H1 (cell line): ENCODE data around the gene LSM14B. TPM values are rescaled to one million over a fixed set of nuclear protein-coding genes. Genes with fewer than 3 reads are reported as not detected.

ENCODE experiments used
- CBX8 ChIP-seq: fragments of 300-800, 300-1000 bp; sonication (generic); IDR thresholded peaks from 2 replicates; pipeline ENCODE4 v1.7.1; 2016; ENCODE audit warnings: low read depth, low read length, borderline replicate concordance
- EP300 ChIP-seq, 2 experiments: IDR thresholded peaks; 1 replicate in 1 of 2; 2 replicates in 1 of 2; pipeline ENCODE4 v1.6.1; 2011 to 2012; ENCODE audit warnings: low read depth in 2 of 2, low read length in 2 of 2, mild to moderate bottlenecking in 2 of 2, borderline replicate concordance in 1 of 2, inconsistent platforms in 1 of 2, moderate library complexity in 1 of 2
- MAX ChIP-seq: IDR thresholded peaks from 2 replicates; pipeline ENCODE4 v1.6.1; 2012; ENCODE audit warnings: inconsistent platforms
- RFX5 ChIP-seq: IDR thresholded peaks from 2 replicates; pipeline ENCODE4 v1.6.1; 2011; ENCODE audit warnings: low read depth, low read length, improper control_type of control experiment, borderline replicate concordance
- SP4 ChIP-seq: IDR thresholded peaks from 2 replicates; pipeline ENCODE4 v1.6.1; 2012; ENCODE audit warnings: low read length, inconsistent platforms
- SRF ChIP-seq: IDR thresholded peaks from 2 replicates; pipeline ENCODE4 v1.6.1; 2011; ENCODE audit warnings: mild to moderate bottlenecking, low read depth, low read length, moderate library complexity
- polyA plus RNA-seq, 7 experiments: library from polyadenylated mRNA; depleted of rRNA in 3 of 7; stranded (reverse) in 5 of 7; unstranded in 2 of 7; fragments of >200 nt in 5 of 7; fragments of 200-250 nt in 2 of 7; gene quantifications; 1 replicate in 5 of 7; 2 replicates in 1 of 7; 4 replicates in 1 of 7; pipeline versions ENCODE4 v1.2.1 to v1.2.3, GENCODE V29; 2011 to 2013; ENCODE audit warnings: missing spikeins in 2 of 7, mixed read lengths in 2 of 7
- total RNA-seq: library from RNA; stranded (reverse); fragmentation: NEBNext Ultra II Directional; extraction: Animal tissue kit (Norgen Biotek cat#: 25700); gene quantifications from 2 replicates; pipeline ENCODE4 v1.2.1, GENCODE V29; 2021
- TF ChIP-seq, protein P1 (sequence below): fragments of 300-600 bp; sonication (generic); IDR thresholded peaks from 2 replicates; pipeline ENCODE4 v1.7.1; 2012; ENCODE audit warnings: low read length, moderate library complexity, mild to moderate bottlenecking, inconsistent platforms; ENCODE audit not compliant: insufficient replicate concordance

Gene LSM14B
- total and polyA plus RNA-seq, 2 of the 8 experiments (the other 6 are each of a cell fraction or from before 2014, with no cell fraction given), result 58.3 to 65.6 TPM

GRCh38 chr20:62104234-62104789, 18.0 kb upstream of the LSM14B start (continued):
- TF ChIP-seq, protein P1, sequence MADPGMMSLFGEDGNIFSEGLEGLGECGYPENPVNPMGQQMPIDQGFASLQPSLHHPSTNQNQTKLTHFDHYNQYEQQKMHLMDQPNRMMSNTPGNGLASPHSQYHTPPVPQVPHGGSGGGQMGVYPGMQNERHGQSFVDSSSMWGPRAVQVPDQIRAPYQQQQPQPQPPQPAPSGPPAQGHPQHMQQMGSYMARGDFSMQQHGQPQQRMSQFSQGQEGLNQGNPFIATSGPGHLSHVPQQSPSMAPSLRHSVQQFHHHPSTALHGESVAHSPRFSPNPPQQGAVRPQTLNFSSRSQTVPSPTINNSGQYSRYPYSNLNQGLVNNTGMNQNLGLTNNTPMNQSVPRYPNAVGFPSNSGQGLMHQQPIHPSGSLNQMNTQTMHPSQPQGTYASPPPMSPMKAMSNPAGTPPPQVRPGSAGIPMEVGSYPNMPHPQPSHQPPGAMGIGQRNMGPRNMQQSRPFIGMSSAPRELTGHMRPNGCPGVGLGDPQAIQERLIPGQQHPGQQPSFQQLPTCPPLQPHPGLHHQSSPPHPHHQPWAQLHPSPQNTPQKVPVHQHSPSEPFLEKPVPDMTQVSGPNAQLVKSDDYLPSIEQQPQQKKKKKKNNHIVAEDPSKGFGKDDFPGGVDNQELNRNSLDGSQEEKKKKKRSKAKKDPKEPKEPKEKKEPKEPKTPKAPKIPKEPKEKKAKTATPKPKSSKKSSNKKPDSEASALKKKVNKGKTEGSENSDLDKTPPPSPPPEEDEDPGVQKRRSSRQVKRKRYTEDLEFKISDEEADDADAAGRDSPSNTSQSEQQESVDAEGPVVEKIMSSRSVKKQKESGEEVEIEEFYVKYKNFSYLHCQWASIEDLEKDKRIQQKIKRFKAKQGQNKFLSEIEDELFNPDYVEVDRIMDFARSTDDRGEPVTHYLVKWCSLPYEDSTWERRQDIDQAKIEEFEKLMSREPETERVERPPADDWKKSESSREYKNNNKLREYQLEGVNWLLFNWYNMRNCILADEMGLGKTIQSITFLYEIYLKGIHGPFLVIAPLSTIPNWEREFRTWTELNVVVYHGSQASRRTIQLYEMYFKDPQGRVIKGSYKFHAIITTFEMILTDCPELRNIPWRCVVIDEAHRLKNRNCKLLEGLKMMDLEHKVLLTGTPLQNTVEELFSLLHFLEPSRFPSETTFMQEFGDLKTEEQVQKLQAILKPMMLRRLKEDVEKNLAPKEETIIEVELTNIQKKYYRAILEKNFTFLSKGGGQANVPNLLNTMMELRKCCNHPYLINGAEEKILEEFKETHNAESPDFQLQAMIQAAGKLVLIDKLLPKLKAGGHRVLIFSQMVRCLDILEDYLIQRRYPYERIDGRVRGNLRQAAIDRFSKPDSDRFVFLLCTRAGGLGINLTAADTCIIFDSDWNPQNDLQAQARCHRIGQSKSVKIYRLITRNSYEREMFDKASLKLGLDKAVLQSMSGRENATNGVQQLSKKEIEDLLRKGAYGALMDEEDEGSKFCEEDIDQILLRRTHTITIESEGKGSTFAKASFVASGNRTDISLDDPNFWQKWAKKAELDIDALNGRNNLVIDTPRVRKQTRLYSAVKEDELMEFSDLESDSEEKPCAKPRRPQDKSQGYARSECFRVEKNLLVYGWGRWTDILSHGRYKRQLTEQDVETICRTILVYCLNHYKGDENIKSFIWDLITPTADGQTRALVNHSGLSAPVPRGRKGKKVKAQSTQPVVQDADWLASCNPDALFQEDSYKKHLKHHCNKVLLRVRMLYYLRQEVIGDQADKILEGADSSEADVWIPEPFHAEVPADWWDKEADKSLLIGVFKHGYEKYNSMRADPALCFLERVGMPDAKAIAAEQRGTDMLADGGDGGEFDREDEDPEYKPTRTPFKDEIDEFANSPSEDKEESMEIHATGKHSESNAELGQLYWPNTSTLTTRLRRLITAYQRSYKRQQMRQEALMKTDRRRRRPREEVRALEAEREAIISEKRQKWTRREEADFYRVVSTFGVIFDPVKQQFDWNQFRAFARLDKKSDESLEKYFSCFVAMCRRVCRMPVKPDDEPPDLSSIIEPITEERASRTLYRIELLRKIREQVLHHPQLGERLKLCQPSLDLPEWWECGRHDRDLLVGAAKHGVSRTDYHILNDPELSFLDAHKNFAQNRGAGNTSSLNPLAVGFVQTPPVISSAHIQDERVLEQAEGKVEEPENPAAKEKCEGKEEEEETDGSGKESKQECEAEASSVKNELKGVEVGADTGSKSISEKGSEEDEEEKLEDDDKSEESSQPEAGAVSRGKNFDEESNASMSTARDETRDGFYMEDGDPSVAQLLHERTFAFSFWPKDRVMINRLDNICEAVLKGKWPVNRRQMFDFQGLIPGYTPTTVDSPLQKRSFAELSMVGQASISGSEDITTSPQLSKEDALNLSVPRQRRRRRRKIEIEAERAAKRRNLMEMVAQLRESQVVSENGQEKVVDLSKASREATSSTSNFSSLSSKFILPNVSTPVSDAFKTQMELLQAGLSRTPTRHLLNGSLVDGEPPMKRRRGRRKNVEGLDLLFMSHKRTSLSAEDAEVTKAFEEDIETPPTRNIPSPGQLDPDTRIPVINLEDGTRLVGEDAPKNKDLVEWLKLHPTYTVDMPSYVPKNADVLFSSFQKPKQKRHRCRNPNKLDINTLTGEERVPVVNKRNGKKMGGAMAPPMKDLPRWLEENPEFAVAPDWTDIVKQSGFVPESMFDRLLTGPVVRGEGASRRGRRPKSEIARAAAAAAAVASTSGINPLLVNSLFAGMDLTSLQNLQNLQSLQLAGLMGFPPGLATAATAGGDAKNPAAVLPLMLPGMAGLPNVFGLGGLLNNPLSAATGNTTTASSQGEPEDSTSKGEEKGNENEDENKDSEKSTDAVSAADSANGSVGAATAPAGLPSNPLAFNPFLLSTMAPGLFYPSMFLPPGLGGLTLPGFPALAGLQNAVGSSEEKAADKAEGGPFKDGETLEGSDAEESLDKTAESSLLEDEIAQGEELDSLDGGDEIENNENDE, result no peak
- TF ChIP-seq MAX, result no peak
- no peak for TF ChIP-seq EP300 (IDR thresholded peaks at IDR 0.05; ENCODE audit: borderline replicate concordance in 1 of 2, low read depth in 2 of 2, low read length in 2 of 2)
- TF ChIP-seq RFX5, result no peak
- TF ChIP-seq CBX8, result no peak
- no peak for TF ChIP-seq SRF
- no peak for TF ChIP-seq SP4
